ENCODE measurements around the gene POLR3B.
"Not testable (repeated sequence)": the region's sequence is repeated elsewhere in the genome, so short reads cannot be mapped to it uniquely, and the experiment has no call there.

The POLR3B gene

GRCh38 chr12:106417926-106418910 is 60.7 kb downstream of the POLR3B start:
- no peak for DNase-seq

DNA sequence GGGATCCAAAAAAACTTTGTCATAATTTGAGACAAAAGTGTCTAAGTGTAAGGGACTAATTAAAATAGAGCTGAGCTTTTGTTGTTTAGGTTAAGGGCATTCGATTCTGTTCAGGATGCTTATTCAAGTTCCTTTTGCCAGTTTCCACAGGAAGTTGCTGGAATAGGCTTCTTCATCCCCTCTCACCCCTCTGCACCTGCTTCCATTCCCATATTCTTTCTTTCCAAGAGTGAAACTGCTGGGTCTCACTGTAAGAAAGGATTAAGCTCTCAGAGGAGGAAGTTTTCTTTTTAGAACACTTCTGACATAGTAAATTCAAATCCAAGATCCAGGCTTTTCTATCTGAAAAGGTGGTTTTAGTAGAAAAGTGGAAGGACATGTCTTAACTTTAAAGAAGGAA is 61.4 kb downstream of the POLR3B start:
- no peak for DNase-seq

DNA sequence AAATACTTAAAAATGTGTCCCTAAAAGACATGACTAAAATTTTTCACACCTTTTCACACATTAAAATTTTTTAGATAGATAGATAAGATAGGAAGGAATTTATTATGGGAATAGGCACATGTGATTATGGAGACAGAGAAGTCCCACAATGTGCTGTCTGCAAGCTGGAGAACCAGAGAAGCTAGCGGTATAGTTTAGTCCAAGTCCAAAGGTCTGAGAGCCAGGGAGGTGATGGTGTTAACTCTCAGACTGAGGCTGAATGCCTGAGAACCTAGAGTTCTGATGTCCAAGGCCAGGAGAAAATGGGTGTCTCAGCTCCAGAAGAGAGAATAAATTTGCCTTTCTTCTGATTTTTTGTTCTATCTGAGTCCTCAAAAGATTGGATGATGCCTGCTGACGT is 65.7 kb downstream of the POLR3B start:
- DNase-seq: no peak

DNA sequence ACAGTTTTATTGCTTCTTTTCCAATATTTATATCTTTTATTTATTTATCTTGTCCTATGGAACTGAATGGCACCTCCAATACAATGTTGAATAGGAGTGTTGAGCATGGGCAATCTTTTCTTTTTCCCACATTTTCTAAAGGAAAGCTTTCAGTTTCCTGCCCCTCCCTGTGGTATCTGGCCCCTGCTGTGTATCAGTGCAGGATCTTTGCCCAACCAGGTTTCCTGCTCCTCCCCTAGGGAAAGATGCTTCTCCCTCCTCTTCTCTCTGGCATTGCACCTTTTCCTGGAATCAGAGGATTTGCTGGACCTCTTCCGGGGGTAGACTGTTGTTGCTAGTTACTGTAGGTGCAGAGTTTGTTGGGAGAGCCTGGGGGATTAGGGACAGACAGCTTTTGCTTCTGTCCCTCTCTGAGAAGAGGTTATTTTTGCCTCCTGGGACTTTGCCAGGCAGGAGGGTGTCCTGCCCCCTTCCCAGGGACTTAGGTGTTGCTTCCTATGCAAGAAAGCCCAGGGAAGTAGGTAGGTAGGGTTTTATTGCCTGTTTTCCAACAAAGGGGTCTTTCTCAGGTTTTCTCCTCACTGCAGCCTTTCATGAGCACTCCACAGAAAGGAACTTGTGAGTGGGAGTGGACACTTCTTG is 67.6 kb downstream of the POLR3B start:
- DNase-seq: no peak

- DNase-seq: no peak
Measured at GRCh38 chr12:106427917-106428316, 70.4 kb downstream of the POLR3B start.

- no peak for DNase-seq
Measured at GRCh38 chr12:106428384-106428783, 70.8 kb downstream of the POLR3B start.

- no peak for DNase-seq
Measured at GRCh38 chr12:106429043-106429552, 71.5 kb downstream of the POLR3B start.

DNA sequence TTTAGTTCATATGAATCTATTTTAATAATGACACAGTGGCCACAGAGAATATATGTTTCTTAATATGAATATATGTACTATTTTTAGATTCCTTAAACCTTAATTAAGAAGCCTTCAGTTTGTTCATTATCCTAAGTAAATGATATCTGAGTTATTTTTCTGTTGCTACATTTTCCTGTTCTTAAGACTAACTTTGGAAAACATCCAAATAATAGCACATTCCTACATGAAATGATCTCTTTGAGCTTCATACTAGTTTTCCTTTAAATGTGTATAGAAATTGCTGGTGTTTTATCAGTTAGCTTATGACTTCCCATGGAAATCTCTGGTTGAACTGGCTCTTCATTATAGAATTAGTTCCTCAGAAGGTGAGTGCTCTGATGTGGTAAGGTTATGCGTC is 72.1 kb downstream of the POLR3B start:
- DNase-seq: no peak

DNA sequence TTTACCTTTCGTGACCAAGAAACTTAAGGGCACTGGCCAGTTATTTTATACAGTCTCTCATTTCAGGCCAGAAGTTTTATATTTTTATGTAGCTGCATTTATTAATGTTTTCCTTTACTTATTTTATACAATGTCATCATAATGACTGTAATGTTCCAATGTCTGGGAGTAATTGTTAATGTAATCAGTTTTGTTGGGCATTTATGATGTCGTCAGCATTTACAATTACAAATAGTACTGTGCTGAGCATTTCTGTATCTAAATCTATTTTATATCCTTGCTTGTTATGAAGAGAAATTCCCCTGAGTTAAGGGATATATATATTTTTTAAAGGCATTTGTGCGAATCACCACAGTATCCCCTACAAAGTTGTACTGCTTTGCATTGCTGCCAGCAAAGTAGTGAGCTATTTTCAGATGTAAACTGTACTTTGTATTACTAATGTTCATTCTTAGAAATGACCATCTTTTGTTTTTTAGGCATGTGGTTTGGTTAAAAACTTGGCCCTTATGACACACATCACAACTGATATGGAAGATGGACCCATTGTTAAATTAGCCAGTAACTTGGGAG is 74.4 kb downstream of the POLR3B start:
- DNase-seq: no peak

GRCh38 chr12:106433055-106433454 is 75.5 kb downstream of the POLR3B start:
- no peak for DNase-seq

DNA sequence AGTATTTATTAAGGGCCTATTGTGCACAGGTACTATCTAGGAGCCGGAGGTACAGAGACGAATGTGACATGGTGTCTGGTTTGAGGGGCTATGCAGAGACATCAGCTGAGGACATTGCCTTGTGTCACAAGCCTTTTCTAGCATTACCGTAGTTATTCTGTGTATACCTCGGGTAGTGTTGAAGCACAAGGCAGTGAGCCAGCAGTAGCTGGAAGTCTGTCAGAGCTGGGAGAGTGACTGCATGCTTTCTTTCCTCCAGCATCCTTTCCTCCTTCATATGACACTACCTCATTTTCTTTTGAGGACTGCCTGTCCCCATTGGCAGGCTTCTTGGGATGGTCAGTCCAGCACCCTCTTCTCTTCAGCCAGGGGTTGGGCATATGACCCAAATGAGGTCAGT is 77.0 kb downstream of the POLR3B start:
- no peak for DNase-seq

DNA sequence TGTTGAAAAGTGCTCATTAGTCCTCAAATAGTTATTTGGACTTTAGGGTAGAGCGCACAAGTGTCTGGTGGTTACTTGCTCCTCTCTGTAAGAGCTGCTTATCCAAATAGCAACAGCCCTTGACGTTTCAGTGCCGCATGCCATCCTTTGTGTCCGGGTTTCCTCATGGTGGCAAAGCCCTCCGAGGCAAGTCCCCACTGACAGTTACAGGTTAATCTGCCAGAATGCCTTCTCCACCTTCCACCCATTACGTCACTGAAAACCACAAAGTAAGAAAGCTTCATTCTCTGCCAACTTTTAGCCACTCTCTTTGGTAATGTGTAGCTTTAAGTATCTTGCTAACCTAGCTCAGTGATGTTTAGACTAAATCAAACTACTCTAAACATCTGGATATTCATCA is 78.6 kb downstream of the POLR3B start:
- no peak for DNase-seq

DNA sequence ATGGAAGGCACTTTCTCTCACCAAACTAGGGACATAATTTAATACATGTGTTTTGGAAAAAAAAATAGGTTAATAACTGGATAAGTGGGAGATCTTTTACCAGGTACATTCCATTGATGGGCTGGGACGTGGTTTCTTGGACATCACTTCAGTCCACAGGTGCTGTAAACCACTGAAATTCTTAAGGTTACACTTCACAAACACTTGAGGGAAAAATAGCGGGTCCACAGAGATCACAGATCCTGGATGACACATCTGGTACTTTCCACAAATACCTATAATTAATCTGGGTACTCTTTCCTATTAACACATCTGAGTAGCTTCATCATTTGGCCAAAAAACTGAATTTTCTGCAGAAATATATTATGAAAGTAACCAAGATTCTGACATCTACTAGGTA is 85.0 kb downstream of the POLR3B start:
- no peak for DNase-seq

DNA sequence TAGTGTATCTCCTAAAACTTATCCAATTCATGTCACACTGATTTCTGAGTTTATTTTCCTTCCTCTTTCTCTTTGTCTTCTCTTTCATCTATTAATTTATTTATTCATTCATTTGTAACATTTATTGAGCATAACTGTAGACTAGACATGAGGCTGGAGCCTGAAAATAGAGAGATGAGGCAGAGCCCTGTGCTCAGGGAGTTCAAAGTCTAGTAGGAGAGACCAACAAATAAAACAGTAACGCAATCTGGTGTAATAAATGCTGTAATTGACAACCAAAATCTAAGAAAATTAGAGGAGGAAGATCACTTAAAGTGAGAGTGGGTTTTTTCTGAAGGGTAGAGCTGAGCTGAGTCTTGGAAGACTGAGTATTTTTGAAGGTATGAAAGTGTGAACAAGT is 87.5 kb downstream of the POLR3B start:
- DNase-seq: no peak

DNA sequence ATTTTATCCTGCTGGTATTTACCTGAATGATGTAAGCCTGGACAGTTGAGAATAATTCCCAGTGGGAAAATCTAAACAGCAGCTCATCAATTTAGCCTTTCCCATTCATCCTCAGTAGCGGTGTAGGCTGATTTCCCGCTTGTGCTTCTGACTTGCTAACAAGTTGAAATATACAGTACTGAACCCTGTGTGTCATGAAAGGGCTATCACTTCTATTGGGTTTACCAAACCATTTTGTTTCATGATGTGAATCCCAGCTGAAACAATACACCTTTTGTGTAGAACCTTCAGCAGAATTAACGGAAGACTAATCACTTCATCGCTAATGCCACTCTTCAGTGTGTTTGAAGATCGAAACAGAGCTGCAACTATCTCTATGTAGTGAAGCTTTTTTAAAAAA is 88.4 kb downstream of the POLR3B start:
- DNase-seq: no peak

- no peak for DNase-seq
Measured at GRCh38 chr12:106446419-106447092, 89.0 kb downstream of the POLR3B start.

- DNase-seq: no peak
Measured at GRCh38 chr12:106452309-106452708, 94.8 kb downstream of the POLR3B start.

DNA sequence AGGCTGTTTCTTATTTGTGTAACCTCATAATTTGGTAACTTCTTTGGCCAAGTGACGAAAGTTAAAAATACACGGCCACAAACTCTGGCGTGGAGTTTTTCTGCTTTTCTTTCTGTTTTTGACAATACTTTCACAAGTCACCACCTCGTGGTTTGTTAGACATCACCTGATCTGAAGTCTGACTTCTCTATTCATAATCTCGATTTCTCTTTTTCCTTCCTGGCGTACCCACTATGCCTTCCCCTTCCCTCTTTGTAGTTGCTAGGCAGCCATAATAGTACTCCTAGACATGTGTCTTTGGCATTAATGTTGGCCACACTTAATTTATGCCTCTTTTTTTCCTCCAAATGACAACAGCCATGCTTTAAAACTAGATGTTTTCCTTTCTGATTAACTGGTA is 97.6 kb downstream of the POLR3B start:
- no peak for DNase-seq

GRCh38 chr12:106459124-106459523 is 101.6 kb downstream of the POLR3B start:
- no peak for DNase-seq

GRCh38 chr12:106459534-106459933 is 102.0 kb downstream of the POLR3B start:
- no peak for DNase-seq

- no peak for DNase-seq
Measured at GRCh38 chr12:106461730-106462129, 104.2 kb downstream of the POLR3B start.

DNA sequence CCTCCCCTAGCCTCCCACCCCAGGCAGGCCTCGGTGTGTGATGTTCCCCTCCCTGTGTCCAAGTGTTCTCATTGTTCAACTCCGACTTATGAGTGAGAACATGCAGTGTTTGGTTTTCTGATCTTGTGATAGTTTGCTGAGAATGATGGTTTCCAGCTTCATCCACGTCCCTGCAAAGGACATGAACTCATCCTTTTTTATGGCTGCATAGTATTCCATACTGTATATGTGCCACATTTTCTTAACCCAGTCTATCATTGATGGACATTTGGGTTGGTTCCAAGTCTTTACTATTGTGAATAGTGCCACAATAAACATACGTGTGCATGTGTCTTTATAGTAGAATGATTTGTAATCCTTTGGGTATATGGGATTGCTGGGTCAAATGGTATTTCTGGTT is 108.1 kb downstream of the POLR3B start:
- DNase-seq: not testable (repeated sequence)

DNA sequence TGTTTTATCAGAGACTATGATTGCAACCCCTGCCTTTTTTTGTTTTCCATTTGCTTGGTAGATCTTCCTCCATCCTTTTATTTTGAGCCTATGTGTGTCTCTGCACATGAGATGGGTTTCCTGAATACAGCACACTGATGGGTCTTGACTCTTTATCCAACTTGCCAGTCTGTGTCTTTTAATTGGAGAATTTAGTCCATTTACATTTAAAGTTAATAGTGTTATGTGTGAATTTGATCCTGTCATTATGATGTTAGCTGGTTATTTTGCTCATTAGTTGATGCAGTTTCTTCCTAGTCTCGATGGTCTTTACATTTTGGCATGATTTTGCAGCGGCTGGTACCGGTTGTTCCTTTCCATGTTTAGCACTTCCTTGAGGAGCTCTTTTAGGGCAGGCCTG is 118.1 kb downstream of the POLR3B start:
- not testable (repeated sequence) for DNase-seq
